ENCODE measurements around the gene FYCO1. TPM values are rescaled to one million over a fixed set of nuclear protein-coding genes. Genes with fewer than 3 reads are reported as not detected.

FYCO1 gene
- total and polyA plus RNA-seq, 2 experiments from 2014 or later = 8.1 to 27.5 TPM

DNA sequence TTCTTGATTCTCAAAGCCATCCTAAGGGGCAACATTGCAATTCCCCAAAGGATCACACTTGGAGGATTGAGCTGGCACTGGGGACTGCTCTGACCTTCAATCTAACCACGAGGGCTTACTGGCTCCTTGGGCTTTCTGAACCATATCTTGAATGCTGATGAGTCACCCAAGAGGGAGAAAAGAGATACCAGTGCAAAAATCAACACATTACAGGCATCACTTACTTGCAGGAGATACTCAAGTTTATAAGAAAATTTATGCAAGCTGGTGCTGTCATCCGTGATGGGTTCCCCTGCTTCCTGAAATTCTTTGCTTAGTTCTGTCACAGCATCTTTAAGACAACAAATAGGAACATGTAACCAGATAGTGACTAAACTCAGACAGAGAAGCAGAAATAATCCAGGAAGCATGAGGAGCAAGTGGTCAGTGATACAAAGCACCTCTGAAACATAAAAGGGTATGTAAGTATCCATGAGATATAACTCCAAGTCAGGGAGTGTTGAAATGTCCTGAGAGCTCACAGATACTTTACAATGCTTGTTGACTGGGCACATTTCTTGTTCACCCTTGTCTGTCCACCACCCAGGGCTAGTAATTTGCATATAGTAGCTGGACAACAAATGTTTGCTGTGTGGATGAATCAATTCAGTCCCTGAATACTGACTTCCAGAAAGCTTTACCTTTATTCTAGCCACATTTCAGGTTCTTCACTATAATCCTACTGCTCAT, 14.1 kb downstream of the FYCO1 start:
- Histone ChIP-seq H3K36me3 (peaks cover 34% of the 10 kb centered on the region), H3K9me3 (ENCODE audit: low read depth) (no peaks in the 10 kb centered on the region), H3K27me3 (no peaks in the 10 kb centered on the region), H3K4me3 (no peak overlapping the region), H3K4me1 (ENCODE audit: low read depth) (peaks cover 59% of the 10 kb centered on the region), H3K27ac (no peak overlapping the region)
- TF ChIP-seq, protein P1, sequence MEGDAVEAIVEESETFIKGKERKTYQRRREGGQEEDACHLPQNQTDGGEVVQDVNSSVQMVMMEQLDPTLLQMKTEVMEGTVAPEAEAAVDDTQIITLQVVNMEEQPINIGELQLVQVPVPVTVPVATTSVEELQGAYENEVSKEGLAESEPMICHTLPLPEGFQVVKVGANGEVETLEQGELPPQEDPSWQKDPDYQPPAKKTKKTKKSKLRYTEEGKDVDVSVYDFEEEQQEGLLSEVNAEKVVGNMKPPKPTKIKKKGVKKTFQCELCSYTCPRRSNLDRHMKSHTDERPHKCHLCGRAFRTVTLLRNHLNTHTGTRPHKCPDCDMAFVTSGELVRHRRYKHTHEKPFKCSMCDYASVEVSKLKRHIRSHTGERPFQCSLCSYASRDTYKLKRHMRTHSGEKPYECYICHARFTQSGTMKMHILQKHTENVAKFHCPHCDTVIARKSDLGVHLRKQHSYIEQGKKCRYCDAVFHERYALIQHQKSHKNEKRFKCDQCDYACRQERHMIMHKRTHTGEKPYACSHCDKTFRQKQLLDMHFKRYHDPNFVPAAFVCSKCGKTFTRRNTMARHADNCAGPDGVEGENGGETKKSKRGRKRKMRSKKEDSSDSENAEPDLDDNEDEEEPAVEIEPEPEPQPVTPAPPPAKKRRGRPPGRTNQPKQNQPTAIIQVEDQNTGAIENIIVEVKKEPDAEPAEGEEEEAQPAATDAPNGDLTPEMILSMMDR (IDR thresholded peaks at IDR 0.05; ENCODE audit: low read depth, low read length) = no peak
- peak; percentile 46 to 55 for DNase-seq (ENCODE audit: low read depth in 1 of 2, low spot score in 1 of 2)

DNA sequence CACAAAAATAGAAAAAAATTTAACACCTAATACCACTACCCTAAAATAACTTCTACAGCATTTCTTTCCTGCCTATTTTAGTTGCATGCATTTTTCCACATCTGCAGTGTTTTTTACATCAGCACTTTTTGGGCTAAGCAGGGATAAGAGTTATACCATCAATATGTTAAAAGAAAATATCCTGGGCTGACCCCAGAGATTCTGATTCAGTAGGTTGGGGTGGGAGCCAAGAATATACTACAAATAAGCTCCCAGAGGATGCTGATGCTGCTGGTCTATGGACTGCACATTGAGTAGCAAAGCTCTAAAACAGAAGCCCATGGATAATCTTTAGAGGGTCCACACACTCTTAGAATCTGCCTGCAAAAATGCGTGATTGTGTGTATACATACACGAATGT, 14.8 kb downstream of the FYCO1 start:
- H3K4me3 ChIP-seq = no peak overlapping the region
- peaks cover 52% of the 10 kb centered on the region for H3K4me1 ChIP-seq (ENCODE audit: low read depth)
- no peak overlapping the region for H3K27ac ChIP-seq
- H3K9me3 ChIP-seq (ENCODE audit: low read depth) = no peaks in the 10 kb centered on the region
- no peaks in the 10 kb centered on the region for H3K27me3 ChIP-seq
- TF ChIP-seq, protein P1 (IDR thresholded peaks at IDR 0.05; ENCODE audit: low read depth, low read length) = no peak
- DNase-seq (ENCODE audit: low read depth in 1 of 2, low spot score in 1 of 2) = no peak
- H3K36me3 ChIP-seq = peaks cover 36% of the 10 kb centered on the region

DNA sequence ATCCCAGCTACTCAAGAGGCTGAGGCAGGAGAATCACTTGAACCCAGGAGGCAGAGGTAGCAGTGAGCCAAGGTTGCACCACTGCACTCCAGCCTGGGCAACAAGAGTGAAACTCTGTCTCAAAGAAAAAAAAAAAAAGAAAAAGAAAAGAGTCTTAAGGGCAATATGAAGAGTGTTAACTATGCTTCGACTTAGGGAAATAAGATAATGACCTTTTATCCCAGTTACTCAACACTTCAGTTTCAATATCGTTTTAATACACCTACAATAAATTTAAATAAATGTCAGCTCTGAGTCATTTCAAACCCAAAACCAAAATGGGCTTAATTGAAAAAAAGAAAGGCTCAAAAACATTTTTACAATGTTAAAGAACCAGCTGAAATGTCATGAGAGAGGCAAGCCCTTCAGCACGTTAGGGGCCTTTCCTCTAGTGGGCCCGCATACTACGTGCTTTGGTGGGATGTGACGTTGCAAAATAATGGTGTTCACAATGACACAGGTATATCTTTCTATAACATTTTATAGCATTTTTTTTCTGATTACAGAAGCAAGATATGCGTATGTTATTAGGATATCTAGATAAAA, 15.3 kb downstream of the FYCO1 start:
- TF ChIP-seq, protein P1 (IDR thresholded peaks at IDR 0.05; ENCODE audit: low read depth, low read length) = no peak
- Histone ChIP-seq H3K27me3 (no peaks in the 10 kb centered on the region), H3K4me1 (ENCODE audit: low read depth) (peaks cover 47% of the 10 kb centered on the region), H3K27ac (no peak overlapping the region), H3K4me3 (no peak overlapping the region), H3K9me3 (ENCODE audit: low read depth) (no peaks in the 10 kb centered on the region), H3K36me3 (peaks cover 36% of the 10 kb centered on the region)
- DNase-seq (ENCODE audit: low read depth in 1 of 2, low spot score in 1 of 2) = no peak

DNA sequence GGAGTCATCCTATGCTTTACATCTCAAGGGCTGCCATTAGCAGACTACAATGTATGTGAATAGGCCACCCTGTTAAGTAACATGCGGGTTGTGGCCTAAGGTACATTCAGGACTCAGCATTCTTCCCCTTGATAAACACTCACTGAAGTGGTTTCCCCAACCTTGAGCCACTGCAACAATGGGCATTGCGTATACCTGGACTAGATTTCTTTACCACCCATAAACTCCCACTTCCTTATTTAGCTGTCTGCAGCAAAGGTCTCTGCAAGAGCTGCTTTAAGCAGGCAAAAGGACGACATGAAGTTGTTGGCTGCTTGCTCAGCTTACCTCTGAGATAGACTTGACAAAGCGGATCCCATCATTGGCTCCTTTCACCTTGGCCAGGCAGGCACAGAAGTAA, 16.2 kb downstream of the FYCO1 start:
- Histone ChIP-seq H3K4me1 (ENCODE audit: low read depth) (peaks cover 38% of the 10 kb centered on the region), H3K27ac (no peak overlapping the region), H3K27me3 (no peaks in the 10 kb centered on the region), H3K4me3 (no peak overlapping the region), H3K9me3 (ENCODE audit: low read depth) (no peaks in the 10 kb centered on the region), H3K36me3 (peaks cover 40% of the 10 kb centered on the region)
- DNase-seq (ENCODE audit: low read depth in 1 of 2, low spot score in 1 of 2) = no peak
- TF ChIP-seq, protein P1 (IDR thresholded peaks at IDR 0.05; ENCODE audit: low read depth, low read length) = no peak

DNA sequence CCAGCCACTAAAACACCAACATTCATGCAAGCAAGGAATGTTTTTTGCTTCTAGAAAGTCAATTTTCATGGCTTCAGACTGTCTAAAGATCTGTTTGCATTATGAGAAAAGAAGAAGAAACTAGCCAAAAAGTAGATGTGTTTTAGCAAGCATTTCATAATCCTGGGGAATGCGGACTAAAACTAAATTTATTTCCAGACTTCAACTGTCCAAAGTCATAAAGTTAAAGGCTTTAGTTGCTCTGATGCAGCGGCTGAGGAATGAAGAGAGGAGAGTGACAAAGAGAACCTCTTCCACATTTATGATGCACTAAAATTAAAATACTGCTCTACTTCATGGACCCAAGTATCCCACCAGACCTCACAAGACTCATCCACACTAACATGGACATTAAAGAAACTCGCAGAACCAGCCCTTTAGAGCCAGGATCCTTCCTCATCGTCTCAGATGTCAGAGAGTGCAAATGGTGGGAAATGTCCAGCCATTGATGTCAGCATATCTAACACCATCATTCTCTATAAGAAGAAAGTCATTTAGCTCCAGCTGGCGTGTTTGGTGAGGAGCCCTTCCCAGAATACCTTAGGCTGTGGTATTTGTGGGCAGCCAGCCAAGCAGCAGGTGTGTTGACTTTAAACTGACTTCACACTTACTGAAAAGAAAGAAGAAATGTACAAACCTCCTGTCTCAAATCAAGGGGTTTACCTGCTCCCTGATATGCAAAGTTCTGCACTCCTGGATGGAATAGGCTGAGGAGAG, 17.4 kb downstream of the FYCO1 start:
- no peaks in the 10 kb centered on the region for H3K9me3 ChIP-seq (ENCODE audit: low read depth)
- no peak for DNase-seq (ENCODE audit: low read depth in 1 of 2, low spot score in 1 of 2)
- no peak overlapping the region for H3K27ac ChIP-seq
- H3K4me1 ChIP-seq (ENCODE audit: low read depth) = peaks cover 26% of the 10 kb centered on the region
- TF ChIP-seq, protein P1 (IDR thresholded peaks at IDR 0.05; ENCODE audit: low read depth, low read length) = no peak
- no peak overlapping the region for H3K4me3 ChIP-seq
- H3K36me3 ChIP-seq = peaks cover 40% of the 10 kb centered on the region
- H3K27me3 ChIP-seq = no peaks in the 10 kb centered on the region

All from cardiac muscle cell (in vitro differentiated cells and primary cell).